DMS79 treated with DMSO at 0.1 percent for 48 hours (cell line): Measurements from ENCODE around the gene PTTG1IP.

Experiments
- DNase-seq: peaks from one replicate; lab custom pipeline; 2025; lab: John Stamatoyannopoulos, UW

PTTG1IP gene

GRCh38 chr21:44801468-44802395, 71.8 kb downstream of the PTTG1IP start, which contains the start of gene UBE2G2:
Gene UBE2G2 (minus strand): TSS chr21:44801820. CDS start chr21:44801748, 72 bp downstream.
- peak; percentile 67 for DNase-seq

- peak; percentile 9 for DNase-seq
Measured at GRCh38 chr21:44800971-44801467, 72.5 kb downstream of the PTTG1IP start.

- no peak for DNase-seq
Measured at GRCh38 chr21:44800103-44800502, 73.4 kb downstream of the PTTG1IP start.

DNA sequence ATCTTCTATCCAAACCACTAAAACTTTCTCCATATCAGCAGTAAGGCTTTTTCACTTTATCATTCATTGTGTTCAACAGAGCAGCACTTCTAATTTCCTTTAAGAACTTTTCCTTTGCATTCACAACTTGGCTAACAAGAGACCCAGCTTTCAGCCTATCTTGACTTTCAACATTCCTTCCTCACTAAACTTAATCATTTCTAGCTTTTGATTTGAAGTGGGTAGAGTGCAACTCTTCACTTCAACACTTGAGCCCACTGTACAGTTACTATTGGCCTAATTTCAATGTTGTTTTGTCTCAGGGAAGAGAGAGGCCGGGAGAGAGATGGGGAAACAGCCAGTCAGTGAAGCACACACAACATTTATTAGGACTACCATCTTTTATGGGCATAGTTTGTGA, 73.8 kb downstream of the PTTG1IP start:
- no peak for DNase-seq
